Uterus (tissue), 4 donors: Measurements from ENCODE around the gene PDE4D. TPM values are rescaled to one million over a fixed set of nuclear protein-coding genes. Genes with fewer than 3 reads are reported as not detected.

Experiments used
- DNase-seq, 2 donors: peaks; one replicate each; pipeline ENCODE4 v3.0.0-alpha.2; 2019 to 2020
- H3K27ac ChIP-seq, 2 donors: fragments of 200-600 bp; sonication (generic); 1 replicate in 1 of 2; 2 replicates in 1 of 2; pipeline ENCODE4 v1.5.1; 2016 to 2018
- H3K27me3 ChIP-seq, 2 donors: fragments of 200-600 bp; sonication (generic); one replicate each; pipeline ENCODE4 v1.5.1; 2018 to 2019; ENCODE audit warnings: control low read depth in 1 of 2
- H3K36me3 ChIP-seq, 2 donors: fragments of 200-600 bp; sonication (generic); one replicate each; pipeline ENCODE4 v1.5.1; 2019; ENCODE audit warnings: control low read depth in 1 of 2
- H3K4me1 ChIP-seq, 2 donors: fragments of 200-600 bp; sonication (generic); one replicate each; pipeline ENCODE4 v1.5.1; 2018 to 2019; ENCODE audit warnings: control low read depth in 1 of 2
- H3K4me3 ChIP-seq, 2 donors: fragments of 200-600 bp; sonication (generic); 1 replicate in 1 of 2; 2 replicates in 1 of 2; pipeline ENCODE4 v1.5.1; 2018 to 2019; ENCODE audit warnings: mild to moderate bottlenecking in 1 of 2
- H3K9me3 ChIP-seq, 2 donors: fragments of 200-600 bp; sonication (generic); one replicate each; pipeline ENCODE4 v1.5.1; 2019; ENCODE audit warnings: control low read depth in 1 of 2
- POLR2A ChIP-seq, 2 donors: fragments of 450-650 bp; IDR thresholded peaks; one replicate each; pipeline ENCODE4 v1.6.1; 2016; ENCODE audit warnings: antibody characterized with exemption in 2 of 2, mild to moderate bottlenecking in 1 of 2, moderate library complexity in 1 of 2
- intact Hi-C: fragments of 100-400 bp; cut with DNase I; formaldehyde crosslinking; loops from one replicate; pipeline ENCODE4 v1.15.1; 2023; ENCODE audit warnings: low total_unique reads
- total RNA-seq, 4 donors: library from RNA; depleted of rRNA in 3 of 4; stranded (reverse); fragments of >200 nt in 3 of 4; gene quantifications; one replicate each; pipeline versions ENCODE4 v1.1.0 to v1.2.4, GENCODE V29; 2014 to 2023
- TF ChIP-seq, protein P1 (sequence below), 4 experiments: fragments of 200-600 bp in 2 of 4; fragments of 450-650 bp in 2 of 4; sonication (generic) in 2 of 4; IDR thresholded peaks; one replicate each; pipeline ENCODE4 v1.5.1; 2016 to 2019; ENCODE audit warnings: antibody characterized with exemption in 4 of 4, mild to moderate bottlenecking in 2 of 4, moderate library complexity in 1 of 4
- donor health status: DM: yes; HTN: yes; CAD: no.

Gene PDE4D
- total RNA-seq, 4 donors from 2014 or later: 27.1 to 77.0 (median 45.8) TPM

DNA sequence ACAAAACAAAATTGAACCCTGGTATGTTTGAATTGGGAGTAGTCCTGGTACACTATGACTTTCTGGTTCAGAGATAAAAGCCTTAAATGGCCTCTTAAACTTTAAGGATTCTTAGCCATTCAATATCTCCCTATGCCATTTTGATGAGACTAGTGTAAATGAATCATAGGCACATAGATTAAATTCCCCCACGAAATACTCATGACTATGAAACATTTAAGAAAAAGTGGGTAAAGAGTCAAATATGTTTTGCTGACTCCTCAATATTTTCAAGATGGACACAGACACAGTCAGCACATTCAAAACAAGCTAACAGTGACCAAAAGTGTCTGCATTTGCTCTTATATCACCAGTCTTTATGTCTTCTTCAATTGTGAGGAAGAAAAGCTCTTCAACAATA is 278.3 kb downstream of the PDE4D start:
- TF ChIP-seq POLR2A (IDR thresholded peaks at IDR 0.05): no peak
- Histone ChIP-seq H3K27ac (no peak overlapping the region), H3K4me1 (no peaks in the 10 kb centered on the region), H3K36me3 (no peaks in the 10 kb centered on the region), H3K9me3 (no peaks in the 10 kb centered on the region), H3K27me3 (no peaks in the 10 kb centered on the region), H3K4me3 (no peak overlapping the region)
- DNase-seq: no peak
- intact Hi-C loops: no loop called here

DNA sequence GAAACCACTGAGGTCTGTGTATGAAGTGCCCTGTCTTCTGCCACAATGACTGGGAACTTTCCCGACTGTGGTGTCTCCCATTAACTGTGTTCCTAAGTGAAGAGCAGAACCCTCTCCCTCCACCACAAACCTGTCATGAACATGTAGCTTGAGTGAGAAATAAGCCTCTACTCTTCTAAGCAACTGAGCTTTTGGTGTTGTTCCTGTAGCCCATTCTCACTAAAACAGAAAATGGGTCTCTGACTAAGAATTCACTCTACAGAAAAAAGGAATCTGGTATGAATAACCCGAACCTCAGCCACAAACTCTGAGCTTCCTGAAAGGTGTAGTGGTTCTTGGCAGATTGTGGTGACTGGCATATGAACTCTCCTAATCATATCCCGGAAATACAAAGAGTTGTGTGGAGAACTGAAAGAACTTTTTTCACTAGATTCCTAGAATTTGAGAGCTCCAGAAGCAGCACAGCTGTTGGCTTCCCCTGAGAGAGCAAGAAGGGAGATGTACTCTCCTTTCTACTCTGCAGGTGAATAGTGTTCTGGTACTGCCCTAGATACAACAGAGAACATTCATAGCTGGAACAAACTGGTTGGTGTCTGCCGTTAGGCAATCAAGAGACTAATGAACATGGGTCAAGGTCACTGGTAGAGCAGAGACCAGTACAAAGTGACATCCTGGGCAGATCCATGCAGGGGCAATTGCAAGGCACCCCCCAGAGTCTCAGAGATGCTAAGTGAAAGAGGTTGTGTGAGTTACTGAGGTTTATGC is 283.8 kb downstream of the PDE4D start:
- no peak for TF ChIP-seq POLR2A (IDR thresholded peaks at IDR 0.05)
- TF ChIP-seq, protein P1, sequence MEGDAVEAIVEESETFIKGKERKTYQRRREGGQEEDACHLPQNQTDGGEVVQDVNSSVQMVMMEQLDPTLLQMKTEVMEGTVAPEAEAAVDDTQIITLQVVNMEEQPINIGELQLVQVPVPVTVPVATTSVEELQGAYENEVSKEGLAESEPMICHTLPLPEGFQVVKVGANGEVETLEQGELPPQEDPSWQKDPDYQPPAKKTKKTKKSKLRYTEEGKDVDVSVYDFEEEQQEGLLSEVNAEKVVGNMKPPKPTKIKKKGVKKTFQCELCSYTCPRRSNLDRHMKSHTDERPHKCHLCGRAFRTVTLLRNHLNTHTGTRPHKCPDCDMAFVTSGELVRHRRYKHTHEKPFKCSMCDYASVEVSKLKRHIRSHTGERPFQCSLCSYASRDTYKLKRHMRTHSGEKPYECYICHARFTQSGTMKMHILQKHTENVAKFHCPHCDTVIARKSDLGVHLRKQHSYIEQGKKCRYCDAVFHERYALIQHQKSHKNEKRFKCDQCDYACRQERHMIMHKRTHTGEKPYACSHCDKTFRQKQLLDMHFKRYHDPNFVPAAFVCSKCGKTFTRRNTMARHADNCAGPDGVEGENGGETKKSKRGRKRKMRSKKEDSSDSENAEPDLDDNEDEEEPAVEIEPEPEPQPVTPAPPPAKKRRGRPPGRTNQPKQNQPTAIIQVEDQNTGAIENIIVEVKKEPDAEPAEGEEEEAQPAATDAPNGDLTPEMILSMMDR (IDR thresholded peaks at IDR 0.05): no peak
- no peak overlapping the region for H3K27ac ChIP-seq
- H3K4me1 ChIP-seq: no peaks in the 10 kb centered on the region
- no peaks in the 10 kb centered on the region for H3K27me3 ChIP-seq
- H3K36me3 ChIP-seq: no peaks in the 10 kb centered on the region
- DNase-seq: no peak
- intact Hi-C loops: no loop called here
- H3K9me3 ChIP-seq: no peaks in the 10 kb centered on the region
- H3K4me3 ChIP-seq: no peak overlapping the region

DNA sequence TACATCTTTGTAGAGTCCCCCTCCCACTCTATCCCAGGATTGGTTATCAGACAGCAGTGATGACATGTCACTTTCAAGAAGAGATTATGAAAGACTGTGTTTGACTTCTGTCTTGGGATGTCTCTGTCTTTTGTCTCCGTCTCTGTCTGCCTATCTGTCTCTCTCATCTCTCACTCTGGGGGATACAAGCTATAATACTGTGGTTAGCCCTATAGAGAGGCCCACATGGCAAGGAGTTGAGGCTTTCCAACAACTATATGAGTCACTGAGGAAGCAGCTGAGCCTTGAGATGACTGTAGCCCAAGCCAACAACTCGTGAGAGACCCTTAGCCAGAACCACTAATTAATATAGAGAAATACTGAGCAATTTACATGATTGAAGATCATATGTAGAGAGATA is 284.8 kb downstream of the PDE4D start:
- no peaks in the 10 kb centered on the region for H3K36me3 ChIP-seq
- H3K4me1 ChIP-seq: no peaks in the 10 kb centered on the region
- intact Hi-C loops: no loop called here
- TF ChIP-seq, protein P1 (IDR thresholded peaks at IDR 0.05): no peak
- TF ChIP-seq POLR2A (IDR thresholded peaks at IDR 0.05): no peak
- DNase-seq: no peak
- no peaks in the 10 kb centered on the region for H3K27me3 ChIP-seq
- H3K9me3 ChIP-seq: no peaks in the 10 kb centered on the region
- H3K4me3 ChIP-seq: no peak overlapping the region
- no peak overlapping the region for H3K27ac ChIP-seq

DNA sequence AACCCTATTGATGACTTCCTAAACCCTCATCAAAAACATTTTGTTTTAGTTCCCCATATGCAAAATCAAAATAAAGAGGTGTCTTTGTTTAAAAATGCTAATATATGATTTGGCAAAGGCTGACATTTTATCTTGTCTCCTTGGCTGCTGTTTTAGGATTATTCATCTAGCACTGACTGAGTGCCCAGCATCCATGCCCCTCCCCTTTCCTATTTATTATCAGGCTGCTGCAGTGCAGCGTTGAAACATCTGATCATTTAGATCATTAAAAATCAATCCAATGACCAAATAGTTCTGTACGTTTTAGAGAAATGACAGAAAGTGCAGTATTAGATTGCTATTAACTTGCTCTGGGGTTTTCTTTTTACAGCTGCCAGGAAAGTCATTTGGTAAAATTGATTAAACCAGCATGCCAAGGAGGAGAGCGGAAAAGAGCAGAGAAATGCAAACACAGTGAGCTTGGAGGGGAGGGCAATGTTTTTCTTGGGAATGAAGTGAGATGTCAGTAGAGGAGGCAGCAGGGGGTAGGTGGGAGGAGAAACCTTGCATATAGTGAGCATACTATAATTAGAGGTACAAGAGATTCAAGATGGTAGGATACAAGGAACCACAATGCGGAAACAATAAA is 286.3 kb downstream of the PDE4D start:
- no peaks in the 10 kb centered on the region for H3K36me3 ChIP-seq
- H3K9me3 ChIP-seq: no peaks in the 10 kb centered on the region
- intact Hi-C loops: no loop called here
- TF ChIP-seq, protein P1 (IDR thresholded peaks at IDR 0.05): no peak
- no peak for TF ChIP-seq POLR2A (IDR thresholded peaks at IDR 0.05)
- no peak overlapping the region for H3K27ac ChIP-seq
- H3K4me1 ChIP-seq: no peaks in the 10 kb centered on the region
- no peaks in the 10 kb centered on the region for H3K27me3 ChIP-seq
- DNase-seq: no peak
- H3K4me3 ChIP-seq: no peak overlapping the region

DNA sequence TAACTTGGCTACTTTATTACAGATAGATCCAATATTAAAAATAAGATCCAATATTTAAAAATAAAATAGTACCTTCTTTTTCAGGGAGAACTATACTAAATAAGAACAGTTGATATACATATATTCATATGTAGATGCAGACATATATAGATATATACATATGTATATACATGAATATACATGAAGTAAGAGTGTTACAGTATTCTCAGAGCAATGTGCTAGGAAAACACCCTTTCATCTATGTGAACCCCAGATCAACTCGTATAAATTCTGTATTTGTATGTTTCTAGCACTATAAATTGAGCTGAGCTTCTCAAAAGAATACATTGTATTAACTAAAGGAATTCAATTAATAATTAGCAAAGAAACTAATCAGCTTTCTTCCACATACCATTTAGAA is 287.6 kb downstream of the PDE4D start:
- TF ChIP-seq, protein P1 (IDR thresholded peaks at IDR 0.05): no peak
- TF ChIP-seq POLR2A (IDR thresholded peaks at IDR 0.05): no peak
- Histone ChIP-seq H3K27ac (no peak overlapping the region), H3K4me1 (no peaks in the 10 kb centered on the region), H3K4me3 (no peak overlapping the region), H3K36me3 (no peaks in the 10 kb centered on the region), H3K27me3 (no peaks in the 10 kb centered on the region), H3K9me3 (no peaks in the 10 kb centered on the region)
- DNase-seq: no peak
- intact Hi-C loops: no loop called here
